ENCODE results near the gene P2RX7. TPM values are rescaled to one million over a fixed set of nuclear protein-coding genes. Genes with fewer than 3 reads are reported as not detected.
"Not testable (repeated sequence)": the region's sequence is repeated elsewhere in the genome, so short reads cannot be mapped to it uniquely, and the experiment has no call there.

P2RX7 gene
- total and polyA plus RNA-seq, 5 donors: 1.1 to 4.0 (median 2.2) TPM

- intact Hi-C loops (cut with DNase I): no loop called here
- Histone ChIP-seq H3K27ac (ENCODE audit: low read length) (no peak overlapping the region), H3K4me1 (ENCODE audit: control insufficient read depth, insufficient read depth, low read length) (no peaks in the 10 kb centered on the region), H3K27me3 (ENCODE audit: control insufficient read depth, insufficient read depth) (no peaks in the 10 kb centered on the region), H3K9me3 (ENCODE audit: control insufficient read depth, low read length) (no peaks in the 10 kb centered on the region), H3K4me3 (ENCODE audit: low read length) (no peak overlapping the region)
- no peak for DNase-seq
- WGBS: 86% methylated on average over 10 of the region's 10 CpGs
- ATAC-seq: no peak
Observed at GRCh38 chr12:121162384-121162783, 29.7 kb downstream of the P2RX7 start.

DNA sequence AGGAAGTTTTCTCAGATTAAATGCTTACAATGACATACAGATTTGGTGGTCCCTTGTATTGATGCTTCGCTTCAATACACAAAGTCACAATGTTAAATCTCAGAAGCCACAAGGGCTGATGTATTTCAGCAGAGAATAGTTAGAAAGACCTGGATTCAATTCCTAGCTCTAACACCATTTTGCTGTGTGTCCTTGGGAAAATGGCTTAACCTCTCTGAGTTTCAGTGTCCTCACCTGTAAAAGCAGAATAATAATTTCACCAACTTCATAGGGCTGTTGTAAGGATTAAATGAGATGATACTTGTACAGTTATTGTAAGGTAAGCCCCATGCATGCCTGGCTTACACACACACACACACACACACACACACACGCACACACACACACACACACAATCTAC is 30.3 kb downstream of the P2RX7 start:
- Histone ChIP-seq H3K27me3 (ENCODE audit: control insufficient read depth, insufficient read depth) (no peaks in the 10 kb centered on the region), H3K4me3 (ENCODE audit: low read length) (no peak overlapping the region), H3K9me3 (ENCODE audit: control insufficient read depth, low read length) (no peaks in the 10 kb centered on the region), H3K27ac (ENCODE audit: low read length) (no peak overlapping the region), H3K4me1 (ENCODE audit: control insufficient read depth, insufficient read depth, low read length) (no peaks in the 10 kb centered on the region)
- no peak for ATAC-seq
- no peak for DNase-seq
- intact Hi-C loops (cut with DNase I): no loop called here
- 90% methylated on average over 2 of the region's 2 CpGs for WGBS

DNA sequence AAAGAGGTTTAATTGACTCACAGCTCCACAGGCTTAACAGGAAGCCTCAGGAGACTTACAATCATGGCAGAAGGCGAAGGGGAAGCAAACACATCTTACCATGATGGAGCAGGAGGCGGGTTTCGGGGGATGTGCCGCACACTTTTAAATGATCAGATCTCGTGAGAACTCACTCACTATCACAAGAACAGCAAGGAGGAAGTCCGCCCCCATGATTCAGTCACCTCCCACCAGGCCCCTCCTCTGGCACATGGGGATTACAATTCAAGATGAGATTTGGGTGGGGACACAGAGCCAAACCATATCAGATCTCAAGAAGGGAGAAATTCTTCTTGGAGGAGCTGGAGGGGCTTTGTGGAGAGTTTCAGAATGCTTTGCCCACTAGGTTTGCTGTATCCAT is 32.2 kb downstream of the P2RX7 start:
- H3K4me1 ChIP-seq (ENCODE audit: control insufficient read depth, insufficient read depth, low read length); ATAC-seq; H3K27ac ChIP-seq (ENCODE audit: low read length); DNase-seq; intact Hi-C loops (cut with DNase I); H3K4me3 ChIP-seq (ENCODE audit: low read length); H3K27me3 ChIP-seq (ENCODE audit: control insufficient read depth, insufficient read depth); H3K9me3 ChIP-seq (ENCODE audit: control insufficient read depth, low read length): not testable (repeated sequence)
- 90% methylated on average over 6 of the region's 6 CpGs for WGBS

DNA sequence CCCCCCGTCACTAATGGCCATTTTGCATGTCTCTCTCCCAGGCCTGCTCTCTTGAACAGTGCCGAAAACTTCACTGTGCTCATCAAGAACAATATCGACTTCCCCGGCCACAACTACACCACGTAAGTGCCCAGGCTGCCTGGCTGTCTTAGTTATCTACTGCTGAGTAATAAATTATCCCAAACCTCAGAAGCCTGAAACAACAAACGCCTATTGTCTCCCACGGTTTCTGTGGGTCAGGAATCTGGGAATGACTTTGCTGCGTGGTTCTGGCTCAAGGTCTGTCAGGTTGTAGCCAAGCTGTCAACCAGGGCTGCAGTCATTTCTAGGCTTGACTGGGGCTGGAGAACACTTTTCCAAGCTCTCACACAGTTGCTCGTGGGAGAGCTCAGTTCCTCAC is 32.6 kb downstream of the P2RX7 start:
- 81% methylated on average over 9 of the region's 9 CpGs for WGBS
- ATAC-seq (no peak), DNase-seq (no peak)
- Histone ChIP-seq H3K27me3 (ENCODE audit: control insufficient read depth, insufficient read depth) (no peaks in the 10 kb centered on the region), H3K9me3 (ENCODE audit: control insufficient read depth, low read length) (no peaks in the 10 kb centered on the region), H3K4me1 (ENCODE audit: control insufficient read depth, insufficient read depth, low read length) (no peaks in the 10 kb centered on the region), H3K4me3 (ENCODE audit: low read length) (no peak overlapping the region), H3K27ac (ENCODE audit: low read length) (no peak overlapping the region)
- intact Hi-C loops (cut with DNase I): no loop called here

DNA sequence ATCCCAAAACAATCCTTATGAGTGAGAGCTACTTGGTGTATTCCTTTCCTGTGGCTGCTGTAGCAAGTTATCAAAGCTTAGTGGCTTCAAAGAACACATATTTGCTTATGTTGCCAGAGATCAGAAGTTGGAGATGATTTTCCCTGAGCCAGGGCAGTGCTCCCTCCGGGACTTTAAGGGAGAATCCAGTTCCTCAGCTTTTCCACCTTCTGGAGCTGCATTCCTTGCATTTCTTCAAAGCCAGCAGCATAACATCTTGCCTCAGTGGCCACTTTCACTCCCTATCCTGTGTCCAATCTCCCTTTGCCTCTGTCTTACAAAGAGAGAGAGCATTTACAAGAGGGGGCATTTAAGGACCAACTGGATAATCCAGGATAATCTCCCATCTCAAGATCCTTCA is 33.7 kb downstream of the P2RX7 start:
- intact Hi-C loops (cut with DNase I): no loop called here
- Histone ChIP-seq H3K4me3 (ENCODE audit: low read length) (no peak overlapping the region), H3K9me3 (ENCODE audit: control insufficient read depth, low read length) (no peaks in the 10 kb centered on the region), H3K4me1 (ENCODE audit: control insufficient read depth, insufficient read depth, low read length) (no peaks in the 10 kb centered on the region), H3K27me3 (ENCODE audit: control insufficient read depth, insufficient read depth) (no peaks in the 10 kb centered on the region), H3K27ac (ENCODE audit: low read length) (no peak overlapping the region)
- 44% methylated on average over 1 of the region's 1 CpG for WGBS
- ATAC-seq (no peak), DNase-seq (no peak)

DNA sequence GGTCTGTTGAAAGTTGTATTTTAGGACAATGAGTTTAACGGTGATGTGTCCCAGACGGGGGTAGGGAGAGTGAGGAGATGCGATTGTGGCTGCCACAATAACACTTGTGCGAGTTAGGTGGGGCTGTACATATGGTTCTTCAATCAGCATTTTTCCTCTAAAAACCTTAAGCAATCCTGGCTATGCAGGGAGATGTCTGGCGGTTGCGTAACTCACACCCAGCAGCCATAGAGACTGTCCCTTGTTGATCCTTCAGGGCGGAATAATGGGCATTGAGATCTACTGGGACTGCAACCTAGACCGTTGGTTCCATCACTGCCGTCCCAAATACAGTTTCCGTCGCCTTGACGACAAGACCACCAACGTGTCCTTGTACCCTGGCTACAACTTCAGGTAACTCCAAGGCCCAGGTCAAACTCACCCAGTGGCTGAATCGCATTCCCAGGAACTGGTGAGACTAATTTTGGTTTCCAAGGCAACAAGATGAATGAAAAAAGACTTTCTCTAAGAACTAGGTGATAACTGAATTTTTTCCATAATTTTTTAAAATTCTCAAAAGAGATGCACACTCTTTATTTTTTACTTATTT is 34.6 kb downstream of the P2RX7 start:
- ATAC-seq (no peak), DNase-seq (no peak)
- H3K27ac ChIP-seq (ENCODE audit: low read length): no peak overlapping the region
- no peak overlapping the region for H3K4me3 ChIP-seq (ENCODE audit: low read length)
- intact Hi-C loops (cut with DNase I): no loop called here
- H3K27me3 ChIP-seq (ENCODE audit: control insufficient read depth, insufficient read depth): no peaks in the 10 kb centered on the region
- H3K9me3 ChIP-seq (ENCODE audit: control insufficient read depth, low read length): no peaks in the 10 kb centered on the region
- 82% methylated on average over 14 of the region's 14 CpGs for WGBS
- no peaks in the 10 kb centered on the region for H3K4me1 ChIP-seq (ENCODE audit: control insufficient read depth, insufficient read depth, low read length)

GRCh38 chr12:121167951-121168350 is 35.3 kb downstream of the P2RX7 start:
- WGBS: 73% methylated on average over 3 of the region's 3 CpGs
- no peak for ATAC-seq

DNA sequence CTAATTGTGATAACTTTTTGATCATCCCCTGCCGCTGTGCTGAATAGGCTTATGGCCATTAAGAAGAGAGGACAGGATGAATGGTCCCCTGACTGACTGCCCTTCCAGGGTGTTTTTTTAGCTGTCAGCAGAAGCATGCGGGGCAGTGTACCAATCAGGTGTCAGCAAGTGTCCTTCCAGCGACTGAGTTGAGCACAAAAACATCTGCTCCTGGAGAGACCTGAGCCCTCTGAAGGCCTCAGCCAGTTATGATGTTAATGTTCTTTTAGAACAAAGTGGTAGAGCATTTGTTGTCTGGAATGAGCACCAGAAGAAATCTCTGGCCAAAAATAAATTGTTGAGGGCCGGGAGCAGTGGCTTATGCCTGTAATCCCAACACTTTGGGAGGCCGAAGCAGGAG is 37.5 kb downstream of the P2RX7 start:
- no peak overlapping the region for H3K4me3 ChIP-seq (ENCODE audit: low read length)
- WGBS: 78% methylated on average over 5 of the region's 5 CpGs
- intact Hi-C loops (cut with DNase I): no loop called here

More at GRCh38 chr12:121167951-121168350, 35.3 kb downstream of the P2RX7 start:
- no peaks in the 10 kb centered on the region for H3K9me3 ChIP-seq (ENCODE audit: control insufficient read depth, low read length)
- DNase-seq: no peak
- no peaks in the 10 kb centered on the region for H3K27me3 ChIP-seq (ENCODE audit: control insufficient read depth, insufficient read depth)
- no peak overlapping the region for H3K4me3 ChIP-seq (ENCODE audit: low read length)
- no peak overlapping the region for H3K27ac ChIP-seq (ENCODE audit: low read length)
- H3K4me1 ChIP-seq (ENCODE audit: control insufficient read depth, insufficient read depth, low read length): no peaks in the 10 kb centered on the region
- intact Hi-C loops (cut with DNase I): no loop called here

GRCh38 chr12:121170611-121171260 is 38.1 kb downstream of the P2RX7 start:
- H3K4me3 ChIP-seq (ENCODE audit: low read length): no peak overlapping the region
- no peak for DNase-seq
- intact Hi-C loops (cut with DNase I): no loop called here
- no peaks in the 10 kb centered on the region for H3K4me1 ChIP-seq (ENCODE audit: control insufficient read depth, insufficient read depth, low read length)
- no peak overlapping the region for H3K27ac ChIP-seq (ENCODE audit: low read length)
- no peaks in the 10 kb centered on the region for H3K27me3 ChIP-seq (ENCODE audit: control insufficient read depth, insufficient read depth)
- no peak for ATAC-seq
- 78% methylated on average over 14 of the region's 14 CpGs for WGBS
- no peaks in the 10 kb centered on the region for H3K9me3 ChIP-seq (ENCODE audit: control insufficient read depth, low read length)

More for the DNA sequence above, 37.5 kb downstream of the P2RX7 start:
- DNase-seq: no peak
- no peaks in the 10 kb centered on the region for H3K4me1 ChIP-seq (ENCODE audit: control insufficient read depth, insufficient read depth, low read length)
- H3K9me3 ChIP-seq (ENCODE audit: control insufficient read depth, low read length): no peaks in the 10 kb centered on the region
- H3K27me3 ChIP-seq (ENCODE audit: control insufficient read depth, insufficient read depth): no peaks in the 10 kb centered on the region
- no peak overlapping the region for H3K27ac ChIP-seq (ENCODE audit: low read length)
- ATAC-seq: no peak

DNA sequence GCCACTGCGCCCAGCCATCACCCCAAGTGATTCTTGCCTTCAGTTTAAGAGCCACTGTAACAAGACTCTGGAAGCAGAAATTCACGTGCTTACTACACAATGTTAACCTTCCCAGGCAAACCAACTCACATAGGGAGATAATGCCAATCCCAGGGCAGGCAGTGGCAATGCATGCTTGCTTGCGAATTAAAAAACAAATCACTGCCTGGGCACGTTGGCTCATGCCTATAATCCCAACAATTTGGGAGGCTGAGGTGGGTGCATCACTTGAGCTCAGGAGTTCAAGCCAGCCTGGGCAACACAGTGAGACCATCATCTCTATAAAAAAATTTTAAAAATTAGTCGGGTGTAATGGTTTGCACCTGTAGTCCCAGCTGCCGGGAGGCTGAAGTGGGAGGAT is 39.5 kb downstream of the P2RX7 start:
- DNase-seq (no peak), ATAC-seq (no peak)
- H3K27ac ChIP-seq (ENCODE audit: low read length): no peak overlapping the region
- intact Hi-C loops (cut with DNase I): no loop called here
- H3K9me3 ChIP-seq (ENCODE audit: control insufficient read depth, low read length): no peaks in the 10 kb centered on the region
- WGBS: 91% methylated on average over 6 of the region's 6 CpGs
- no peak overlapping the region for H3K4me3 ChIP-seq (ENCODE audit: low read length)
- no peaks in the 10 kb centered on the region for H3K27me3 ChIP-seq (ENCODE audit: control insufficient read depth, insufficient read depth)
- no peaks in the 10 kb centered on the region for H3K4me1 ChIP-seq (ENCODE audit: control insufficient read depth, insufficient read depth, low read length)

- DNase-seq: peak in 1 of 3 donors; percentile 53
- ATAC-seq: peak; percentile 75 to 79
Observed at GRCh38 chr12:121175383-121176119, 42.9 kb downstream of the P2RX7 start.

More at GRCh38 chr12:121175383-121176119, 42.9 kb downstream of the P2RX7 start:
- WGBS: 59% methylated on average over 16 of the region's 16 CpGs
- intact Hi-C loops (cut with DNase I): no loop called here
- no peaks in the 10 kb centered on the region for H3K27me3 ChIP-seq (ENCODE audit: control insufficient read depth, insufficient read depth)
- no peaks in the 10 kb centered on the region for H3K4me1 ChIP-seq (ENCODE audit: control insufficient read depth, insufficient read depth, low read length)
- H3K9me3 ChIP-seq (ENCODE audit: control insufficient read depth, low read length): no peaks in the 10 kb centered on the region
- H3K27ac ChIP-seq (ENCODE audit: low read length): no peak overlapping the region
- no peak overlapping the region for H3K4me3 ChIP-seq (ENCODE audit: low read length)
